Measurements from ENCODE around the gene PGR.

GRCh38 chr11:101046947-101047346 lies 82.7 kb downstream of the PGR start:
- no peak for TF ChIP-seq CTCF (optimal IDR thresholded peaks at IDR 0.05 in 1 of 3, IDR thresholded peaks at IDR 0.05 in 1 of 3, conservative IDR thresholded peaks at IDR 0.05 in 1 of 3; ENCODE audit: extremely low read depth in 1 of 3, insufficient read depth in 2 of 3, low read length in 3 of 3)
- no peak for TF ChIP-seq EZH2 (IDR thresholded peaks at IDR 0.05; ENCODE audit: low read length)
